CD4-positive, alpha-beta T cell (primary cell): Measurements from ENCODE around the gene TMEM51. TPM values are rescaled to one million over a fixed set of nuclear protein-coding genes. Genes with fewer than 3 reads are reported as not detected.

Experiments
- ATAC-seq: fragments of 200-7000 bp; cut with Tn5 transposase; one replicate; pipeline ENCODE4 v1.10.0; 2022; ENCODE audit warnings: mild to moderate bottlenecking; ENCODE audit not compliant: poor library complexity
- CTCF ChIA-PET: fragments of 350-600 bp; sonication (Branson Sonifier 250); formaldehyde crosslinking; loops from one replicate; lab custom pipeline; 2021; ENCODE audit warnings: antibody characterized with exemption, inconsistent platforms; lab: Charles Lee
- POLR2A ChIA-PET: fragments of 350-600 bp; sonication (Branson Sonifier 250); formaldehyde crosslinking; loops from one replicate; lab custom pipeline; 2021; ENCODE audit warnings: antibody characterized with exemption, inconsistent platforms; lab: Charles Lee
- DNase-seq, 14 experiments: peaks; one replicate each; pipeline ENCODE4 v3.0.0-alpha.2; 2013 to 2020; ENCODE audit warnings: mixed read lengths in 2 of 14
- H3K27ac ChIP-seq, 2 donors: one replicate each; pipeline versions ENCODE4 v1.5.1 to v1.7.0; 2013; ENCODE audit warnings: low read length in 2 of 2, low read depth in 1 of 2, mild to moderate bottlenecking in 1 of 2
- H3K27me3 ChIP-seq, 2 experiments: 1 replicate in 1 of 2; 2 replicates in 1 of 2; pipeline versions ENCODE4 v1.6.1 to v1.7.0; 2013; ENCODE audit warnings: low read length in 2 of 2, control low read depth in 1 of 2, mild to moderate bottlenecking in 1 of 2, moderate library complexity in 1 of 2; ENCODE audit not compliant: insufficient read depth in 2 of 2, control insufficient read depth in 1 of 2
- H3K36me3 ChIP-seq: one replicate; pipeline ENCODE4 v1.6.1; 2013; ENCODE audit warnings: low read length, control low read depth; ENCODE audit not compliant: insufficient read depth
- H3K4me1 ChIP-seq: one replicate; pipeline ENCODE4 v1.6.1; 2013; ENCODE audit warnings: low read length, control low read depth; ENCODE audit not compliant: insufficient read depth
- H3K4me3 ChIP-seq: one replicate; pipeline ENCODE4 v1.5.1; 2013; ENCODE audit warnings: mild to moderate bottlenecking, low read length, moderate library complexity
- H3K9me3 ChIP-seq, 2 experiments: 1 replicate in 1 of 2; 2 replicates in 1 of 2; pipeline versions ENCODE4 v1.6.1 to v1.7.0; 2013; ENCODE audit warnings: low read length in 2 of 2, mild to moderate bottlenecking in 2 of 2, control low read depth in 1 of 2, moderate library complexity in 1 of 2; ENCODE audit not compliant: control insufficient read depth in 1 of 2, insufficient read depth in 1 of 2
- H3K27ac Mint-ChIP-seq: one replicate; pipeline ENCODE4 v1.8.0; 2020; ENCODE audit warnings: mixed read lengths
- H3K27me3 Mint-ChIP-seq: one replicate; pipeline ENCODE4 v1.8.0; 2021; ENCODE audit warnings: mixed read lengths
- H3K36me3 Mint-ChIP-seq: one replicate; pipeline ENCODE4 v1.8.0; 2021; ENCODE audit warnings: low read depth, mixed read lengths
- H3K4me1 Mint-ChIP-seq: one replicate; pipeline ENCODE4 v1.8.0; 2021; ENCODE audit warnings: low read depth, mixed read lengths
- H3K4me3 Mint-ChIP-seq: one replicate; pipeline ENCODE4 v1.8.0; 2020; ENCODE audit warnings: mild to moderate bottlenecking, mixed read lengths
- H3K9me3 Mint-ChIP-seq: one replicate; pipeline ENCODE4 v1.8.0; 2020; ENCODE audit warnings: mixed read lengths
- intact Hi-C, 2 experiments: fragments of 100-400 bp; cut with DNase I in 1 of 2; cut with micrococcal nuclease in 1 of 2; formaldehyde crosslinking; loops; one replicate each; pipeline versions ENCODE4 v1.15.1 to v1.9.0; 2023 to 2025; cut with DNase I, micrococcal nuclease
- total RNA-seq, 174 experiments: library from RNA in 2 of 174; stranded (reverse) in 2 of 174; gene quantifications; one replicate each; pipeline ENCODE4 v1.2.3 and lab custom pipeline; 2021 to 2026
- TF ChIP-seq, protein P1 (sequence below): fragments of 200-600 bp; IDR thresholded peaks from one replicate; pipeline ENCODE4 v1.8.0; 2022; ENCODE audit warnings: antibody characterized with exemption, mild to moderate bottlenecking

TMEM51 gene
- total RNA-seq, 2 experiments from 2014 or later, result not detected

DNA sequence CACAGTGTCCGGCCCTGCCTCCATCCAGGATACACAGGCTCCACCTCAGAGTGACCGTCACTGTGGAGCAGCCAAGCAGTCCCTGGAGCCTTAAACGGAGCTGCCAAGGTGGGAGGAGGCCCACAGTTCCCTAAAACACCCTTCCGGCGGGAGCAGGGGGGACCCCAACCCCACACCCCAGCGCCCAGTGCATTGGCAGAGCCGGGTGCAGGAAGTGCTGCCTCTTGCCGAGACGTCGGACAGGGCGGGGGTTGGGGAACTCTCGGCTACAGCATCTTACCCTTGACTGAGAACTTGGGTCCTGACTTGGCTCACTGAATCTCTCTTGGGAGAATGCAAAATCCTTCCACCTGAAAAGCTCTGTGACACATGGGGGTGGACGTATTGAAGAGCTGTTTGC, 38.7 kb upstream of the TMEM51 start:
- no peak overlapping the region for H3K27ac Mint-ChIP-seq
- POLR2A ChIA-PET, result no interaction called here

DNA sequence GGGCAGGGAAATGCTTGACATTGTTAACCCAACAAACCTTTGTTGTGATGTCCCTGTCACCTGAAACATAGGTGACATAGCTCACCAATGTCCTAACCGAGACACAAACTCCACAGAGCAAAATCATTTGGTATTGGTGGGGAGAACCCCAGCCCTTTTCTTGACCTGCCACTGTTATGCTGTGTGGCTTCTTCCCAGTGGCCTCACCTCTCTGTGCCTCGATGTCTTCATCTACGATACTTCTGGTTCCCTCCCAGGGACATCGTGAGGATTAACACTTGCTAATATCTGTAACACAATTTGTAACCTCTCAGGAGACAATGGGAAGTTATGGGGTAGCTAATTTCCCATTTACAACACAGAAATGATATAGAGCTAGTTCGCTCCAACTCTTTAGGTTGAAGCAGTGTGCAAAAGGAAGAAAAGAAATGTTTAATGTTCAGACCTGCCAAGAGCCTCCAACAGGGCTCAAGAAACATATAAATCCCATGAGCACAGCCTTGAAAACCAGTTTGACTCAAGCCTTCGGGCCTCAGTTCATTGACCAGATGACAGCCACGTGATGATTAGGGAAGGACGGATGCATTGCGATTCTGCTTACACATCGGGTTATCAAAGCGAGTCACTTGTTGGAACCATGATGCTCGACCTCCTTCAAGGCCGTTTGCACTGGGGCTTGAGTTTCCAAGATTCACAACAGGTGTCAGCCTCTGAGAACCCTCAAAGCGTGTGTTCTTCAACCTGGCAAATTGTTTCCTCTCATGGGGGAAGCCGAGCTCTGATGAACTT, 37.8 kb upstream of the TMEM51 start:
- H3K9me3 ChIP-seq, result no peaks in the 10 kb centered on the region
- peaks cover 5% of the 10 kb centered on the region for H3K4me1 ChIP-seq
- no peaks in the 10 kb centered on the region for H3K4me1 Mint-ChIP-seq
- no peaks in the 10 kb centered on the region for H3K36me3 Mint-ChIP-seq
- H3K27ac Mint-ChIP-seq, result no peak overlapping the region
- H3K9me3 Mint-ChIP-seq, result no peaks in the 10 kb centered on the region
- ChIA-PET POLR2A (no interaction called here), CTCF (interaction anchor here (1.5 kb wide), 1 partner anchor 13 kb away, joined by 4 read pairs; no protein-coding TSS in a partner anchor)
- no peak overlapping the region for H3K4me3 ChIP-seq
- no peaks in the 10 kb centered on the region for H3K36me3 ChIP-seq
- H3K27ac ChIP-seq, result no peak overlapping the region
- H3K27me3 ChIP-seq, result no peaks in the 10 kb centered on the region
- peaks cover 4% of the 10 kb centered on the region for H3K27me3 Mint-ChIP-seq
- ATAC-seq (no peak), DNase-seq (no peak)
- H3K4me3 Mint-ChIP-seq, result no peak overlapping the region
- intact Hi-C loops, result no loop called here
- TF ChIP-seq, protein P1, sequence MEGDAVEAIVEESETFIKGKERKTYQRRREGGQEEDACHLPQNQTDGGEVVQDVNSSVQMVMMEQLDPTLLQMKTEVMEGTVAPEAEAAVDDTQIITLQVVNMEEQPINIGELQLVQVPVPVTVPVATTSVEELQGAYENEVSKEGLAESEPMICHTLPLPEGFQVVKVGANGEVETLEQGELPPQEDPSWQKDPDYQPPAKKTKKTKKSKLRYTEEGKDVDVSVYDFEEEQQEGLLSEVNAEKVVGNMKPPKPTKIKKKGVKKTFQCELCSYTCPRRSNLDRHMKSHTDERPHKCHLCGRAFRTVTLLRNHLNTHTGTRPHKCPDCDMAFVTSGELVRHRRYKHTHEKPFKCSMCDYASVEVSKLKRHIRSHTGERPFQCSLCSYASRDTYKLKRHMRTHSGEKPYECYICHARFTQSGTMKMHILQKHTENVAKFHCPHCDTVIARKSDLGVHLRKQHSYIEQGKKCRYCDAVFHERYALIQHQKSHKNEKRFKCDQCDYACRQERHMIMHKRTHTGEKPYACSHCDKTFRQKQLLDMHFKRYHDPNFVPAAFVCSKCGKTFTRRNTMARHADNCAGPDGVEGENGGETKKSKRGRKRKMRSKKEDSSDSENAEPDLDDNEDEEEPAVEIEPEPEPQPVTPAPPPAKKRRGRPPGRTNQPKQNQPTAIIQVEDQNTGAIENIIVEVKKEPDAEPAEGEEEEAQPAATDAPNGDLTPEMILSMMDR, result no peak

More for the DNA sequence above, 38.7 kb upstream of the TMEM51 start:
- no peak overlapping the region for H3K4me3 ChIP-seq
- H3K27me3 ChIP-seq, result no peaks in the 10 kb centered on the region
- no peaks in the 10 kb centered on the region for H3K9me3 Mint-ChIP-seq
- no peaks in the 10 kb centered on the region for H3K9me3 ChIP-seq
- H3K4me3 Mint-ChIP-seq, result no peak overlapping the region
- no peaks in the 10 kb centered on the region for H3K36me3 Mint-ChIP-seq
- intact Hi-C loops, result no loop called here
- peaks cover 4% of the 10 kb centered on the region for H3K27me3 Mint-ChIP-seq
- TF ChIP-seq, protein P1, result no peak
- no peak for DNase-seq
- CTCF ChIA-PET, result no interaction called here
- H3K4me1 Mint-ChIP-seq, result no peaks in the 10 kb centered on the region
- H3K4me1 ChIP-seq, result peaks cover 5% of the 10 kb centered on the region
- H3K27ac ChIP-seq, result no peak overlapping the region
- H3K36me3 ChIP-seq, result no peaks in the 10 kb centered on the region
- ATAC-seq, result no peak

DNA sequence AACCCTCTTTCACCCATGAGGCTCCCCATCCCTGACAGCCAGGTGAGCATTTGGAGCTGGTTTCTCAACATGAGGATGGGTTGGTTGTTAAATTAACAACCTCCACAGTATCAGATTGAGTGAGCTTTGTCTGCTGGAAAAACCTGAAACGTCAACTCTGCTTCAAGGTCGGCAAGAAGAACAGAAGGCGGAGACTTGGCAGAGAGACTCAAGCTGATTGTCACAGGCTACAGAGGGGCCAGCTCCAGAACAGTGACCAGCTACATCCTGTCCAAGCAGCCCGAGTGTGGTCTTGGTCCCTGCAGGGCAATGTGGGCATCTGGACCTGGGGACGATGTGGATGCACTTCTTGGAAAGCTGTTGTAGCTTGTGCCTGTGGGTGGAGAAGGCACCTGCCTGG, 36.6 kb upstream of the TMEM51 start:
- CTCF ChIA-PET, result interaction anchor here (1.1 kb wide), 1 partner anchor 11 kb away, joined by 3 read pairs; no protein-coding TSS in a partner anchor

More for the DNA sequence above, 36.6 kb upstream of the TMEM51 start:
- H3K27me3 ChIP-seq, result no peaks in the 10 kb centered on the region
- POLR2A ChIA-PET, result no interaction called here
- peaks cover 5% of the 10 kb centered on the region for H3K4me1 ChIP-seq
- Mint-ChIP-seq H3K36me3 (no peaks in the 10 kb centered on the region), H3K4me1 (no peaks in the 10 kb centered on the region), H3K27me3 (peaks cover 4% of the 10 kb centered on the region), H3K9me3 (no peaks in the 10 kb centered on the region), H3K27ac (no peak overlapping the region), H3K4me3 (no peak overlapping the region)
- TF ChIP-seq, protein P1, result no peak
- intact Hi-C loops, result no loop called here
- no peak overlapping the region for H3K4me3 ChIP-seq
- no peaks in the 10 kb centered on the region for H3K36me3 ChIP-seq
- H3K27ac ChIP-seq, result no peak overlapping the region
- DNase-seq (no peak), ATAC-seq (no peak)
- H3K9me3 ChIP-seq, result no peaks in the 10 kb centered on the region
